OCI-LY3 (cell line): ENCODE measurements around the gene PAM16.

Experiments
- H2AFZ ChIP-seq: fragments of 200-600, 300-600 bp; shearing (Covaris generic); 2 replicates; pipeline ENCODE4 v1.6.0; 2014; ENCODE audit warnings: antibody characterized with exemption, low read depth, low read length
- H3K27ac ChIP-seq: fragments of 200-600, 300-600 bp; sonication (generic); 2 replicates; pipeline ENCODE4 v1.5.1; 2014; ENCODE audit warnings: mild to moderate bottlenecking, low read length, moderate library complexity, mixed read lengths
- H3K27me3 ChIP-seq: fragments of 200-600, 300-600 bp; sonication (generic); 2 replicates; pipeline ENCODE4 v1.6.1; 2014; ENCODE audit warnings: low read depth, low read length, mixed read lengths
- H3K36me3 ChIP-seq: fragments of 200-600, 300-600 bp; sonication (generic); replicated peaks from 2 replicates; pipeline ENCODE3; 2014; ENCODE audit warnings: low read depth, low read length, mixed read lengths
- H3K4me1 ChIP-seq: fragments of 300-600, 200-600 bp; sonication (generic); 2 replicates; pipeline ENCODE4 v1.6.1; 2014; ENCODE audit warnings: low read length, mixed read lengths
- H3K4me2 ChIP-seq: fragments of 200-600, 300-600 bp; sonication (generic); 2 replicates; pipeline ENCODE4 v1.6.1; 2014; ENCODE audit warnings: low read length, mixed read lengths
- H3K4me3 ChIP-seq: fragments of 300-600, 200-600 bp; sonication (generic); 2 replicates; pipeline ENCODE4 v1.5.1; 2014; ENCODE audit warnings: antibody characterized with exemption, mild to moderate bottlenecking, low read length, moderate library complexity
- H3K79me2 ChIP-seq: fragments of 300-600, 200-600 bp; shearing (Covaris generic); 2 replicates; pipeline ENCODE4 v1.6.1; 2014; ENCODE audit warnings: mild to moderate bottlenecking, low read length, mixed read lengths
- H3K9ac ChIP-seq: fragments of 300-600, 200-600 bp; shearing (Covaris generic); 2 replicates; pipeline ENCODE4 v1.6.0; 2014; ENCODE audit warnings: mild to moderate bottlenecking, low read length, moderate library complexity
- H3K9me3 ChIP-seq: fragments of 200-600, 300-600 bp; shearing (Covaris generic); 2 replicates; pipeline ENCODE4 v1.6.1; 2014; ENCODE audit warnings: low read length, mixed read lengths; ENCODE audit not compliant: insufficient read depth
- H4K20me1 ChIP-seq: fragments of 200-600, 300-600 bp; sonication (generic); 2 replicates; pipeline ENCODE4 v1.6.1; 2016; ENCODE audit warnings: low read length, mixed read lengths; ENCODE audit not compliant: insufficient read depth
- CTCF ChIP-seq: fragments of 200-600, 300-600 bp; sonication (generic); IDR thresholded peaks from 2 replicates; pipeline ENCODE4 v1.5.1; 2014; ENCODE audit warnings: antibody characterized with exemption, low read length, low read depth
- EZH2phosphoT487 ChIP-seq: fragments of 200-600 bp; shearing (Covaris generic); IDR thresholded peaks from 2 replicates; pipeline ENCODE4 v1.6.1; 2018; ENCODE audit warnings: antibody characterized with exemption, mixed run types, low read depth

The PAM16 gene

DNA sequence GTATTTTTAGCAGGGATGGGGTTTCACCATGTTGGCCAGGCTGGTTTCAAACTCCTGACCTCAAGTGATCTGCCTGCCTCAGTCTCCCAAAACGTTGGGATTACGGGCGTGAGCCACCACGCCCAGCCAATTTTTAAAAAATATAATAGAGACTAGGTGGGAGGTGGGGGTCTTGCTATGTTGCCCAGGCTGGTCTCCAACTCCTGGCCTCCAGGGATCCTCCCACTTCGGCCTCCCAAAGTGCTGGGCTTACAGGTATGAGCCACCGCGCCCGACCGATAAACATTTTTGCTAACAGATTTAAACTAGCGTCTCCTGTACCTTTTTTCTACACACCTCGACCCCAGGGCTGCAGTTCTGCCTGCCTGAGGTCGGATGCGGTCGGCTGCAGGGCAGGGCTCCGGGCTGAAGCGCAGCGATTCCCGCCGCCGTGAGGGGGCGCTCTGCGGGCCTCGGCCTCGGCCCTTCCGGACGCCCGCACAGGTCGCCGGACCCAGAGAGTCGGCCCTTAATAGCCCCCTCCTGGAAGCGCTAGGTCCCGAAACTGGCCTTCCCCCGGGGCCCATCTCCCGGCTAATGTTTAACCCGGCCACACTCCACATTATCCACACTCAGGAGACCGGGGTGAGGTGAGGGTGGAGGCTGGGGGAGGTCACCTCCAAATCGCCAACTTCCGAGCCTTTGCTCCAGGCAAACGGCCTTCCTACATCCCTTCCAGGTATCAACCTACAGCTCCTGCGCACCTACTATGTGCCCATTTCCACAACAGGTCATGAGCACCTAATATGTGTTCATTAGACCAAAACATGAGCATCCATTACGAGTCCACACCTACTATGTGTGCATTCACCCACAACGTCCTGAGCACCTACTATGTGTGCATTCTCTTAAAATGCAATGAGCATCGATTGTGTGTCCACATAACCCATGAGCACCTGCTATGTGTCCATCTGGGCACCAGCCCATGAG lies 37.3 kb downstream of the PAM16 start:
- H3K79me2 ChIP-seq = no peaks in the 10 kb centered on the region
- H3K36me3 ChIP-seq = no peaks in the 10 kb centered on the region
- no peak overlapping the region for H3K9ac ChIP-seq
- H3K27ac ChIP-seq = no peak overlapping the region
- peaks cover 16% of the 10 kb centered on the region for H3K4me1 ChIP-seq
- no peak overlapping the region for H3K4me3 ChIP-seq
- no peaks in the 10 kb centered on the region for H4K20me1 ChIP-seq
- H3K9me3 ChIP-seq = no peaks in the 10 kb centered on the region
- peaks cover 16% of the 10 kb centered on the region for H3K27me3 ChIP-seq
- TF ChIP-seq EZH2phosphoT487 (no peak), CTCF (no peak)
- no peak overlapping the region for H2AFZ ChIP-seq
- no peak overlapping the region for H3K4me2 ChIP-seq

- TF ChIP-seq EZH2phosphoT487 (no peak), CTCF (peak; percentile 94)
- peak overlapping the region; percentile 68 for H3K4me2 ChIP-seq
- H2AFZ ChIP-seq = peak overlapping the region; percentile 87
- H3K36me3 ChIP-seq = peaks cover 6% of the 10 kb centered on the region
- H3K9me3 ChIP-seq = no peaks in the 10 kb centered on the region
- peak overlapping the region; percentile 51; the same call in 1 of the 2 replicates for H3K27ac ChIP-seq
- H3K79me2 ChIP-seq = peaks cover 16% of the 10 kb centered on the region
- peaks cover 8% of the 10 kb centered on the region for H3K27me3 ChIP-seq
- peak overlapping the region; percentile 36 for H3K4me3 ChIP-seq
- H3K4me1 ChIP-seq = peaks cover 29% of the 10 kb centered on the region
- H4K20me1 ChIP-seq = no peaks in the 10 kb centered on the region
- no peak overlapping the region for H3K9ac ChIP-seq
Observed at GRCh38 chr16:4309833-4310266, 41.3 kb downstream of the PAM16 start.

DNA sequence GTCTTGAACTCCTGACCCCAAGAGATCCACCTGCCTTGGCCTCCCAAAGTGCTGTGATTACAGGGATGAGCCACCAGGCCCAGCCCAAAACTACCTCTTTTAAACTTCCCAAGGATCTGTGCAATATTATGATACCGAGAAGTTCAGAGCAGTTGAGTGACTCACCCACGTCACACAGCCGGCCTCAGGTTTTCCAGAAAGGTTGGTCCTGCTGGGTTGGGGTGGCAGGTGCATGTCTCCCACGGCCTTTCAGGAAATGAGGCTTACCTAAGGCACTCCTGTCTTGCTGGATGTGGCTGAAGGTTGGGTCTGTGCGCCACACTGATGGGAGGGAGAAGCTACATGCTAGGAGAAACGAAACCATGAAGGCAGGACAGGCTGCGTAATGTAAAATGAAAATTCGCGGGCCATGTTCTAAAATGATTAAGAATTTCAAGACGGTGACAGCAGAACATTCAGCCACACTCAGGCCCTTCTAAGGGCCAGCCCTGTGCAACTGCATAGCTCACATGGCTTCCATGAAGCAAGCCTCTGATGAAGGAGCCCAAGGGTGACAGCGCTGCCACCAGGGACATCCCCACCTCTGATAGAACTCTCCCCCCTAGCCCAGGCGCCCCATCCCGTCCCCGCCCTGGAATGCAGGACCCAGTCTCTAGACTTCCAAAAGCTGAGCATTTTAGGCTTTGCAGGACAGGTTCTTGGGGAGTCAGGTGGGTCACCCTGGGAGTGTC lies 41.9 kb downstream of the PAM16 start:
- no peaks in the 10 kb centered on the region for H4K20me1 ChIP-seq
- H3K27me3 ChIP-seq = peaks cover 2% of the 10 kb centered on the region
- H3K9ac ChIP-seq = no peak overlapping the region
- peaks cover 19% of the 10 kb centered on the region for H3K79me2 ChIP-seq
- TF ChIP-seq CTCF (no peak), EZH2phosphoT487 (no peak)
- H3K4me1 ChIP-seq = peaks cover 29% of the 10 kb centered on the region
- H3K36me3 ChIP-seq = peaks cover 6% of the 10 kb centered on the region
- peak overlapping the region; percentile 36 for H3K4me3 ChIP-seq
- H3K9me3 ChIP-seq = no peaks in the 10 kb centered on the region
- H3K27ac ChIP-seq = peak overlapping the region; percentile 51
- peak overlapping the region; percentile 68 for H3K4me2 ChIP-seq
- H2AFZ ChIP-seq = peak overlapping the region; percentile 87
